Caco-2 (cell line): Measurements from ENCODE around the gene NEDD9. TPM values are rescaled to one million over a fixed set of nuclear protein-coding genes. Genes with fewer than 3 reads are reported as not detected.

Experiments used
- BruUV-seq: library from RNA; stranded (reverse); fragments of 400-500 nt; replicated peaks from 2 replicates; lab custom pipeline; 2021; lab: Mats Ljungman, UMichigan
- CTCF ChIA-PET: fragments of 300-600 bp; sonication (Branson Sonifier 250); formaldehyde crosslinking; loops from one replicate; lab custom pipeline; 2022; ENCODE audit warnings: antibody characterized with exemption; lab: Charles Lee
- POLR2A ChIA-PET: fragments of 300-600 bp; sonication (Branson Sonifier 250); formaldehyde crosslinking; loops from one replicate; lab custom pipeline; 2022; ENCODE audit warnings: antibody characterized with exemption; lab: Charles Lee
- DNase-seq, 2 experiments: peaks; one replicate each; pipeline versions ENCODE4 v3.0.0 to v3.0.0-alpha.2; 2020 to 2022
- H3K27me3 ChIP-seq: replicated peaks from 2 replicates; pipeline ENCODE4 v1.6.0; 2011; ENCODE audit warnings: low read length; ENCODE audit not compliant: control insufficient read depth, insufficient read depth
- H3K36me3 ChIP-seq: 2 replicates; pipeline ENCODE4 v1.5.1; 2011; ENCODE audit warnings: low read length; ENCODE audit not compliant: control insufficient read depth, insufficient read depth
- H3K4me1 ChIP-seq: fragments of 250-450 bp; sonication (Bioruptor Pico); 2 replicates; pipeline ENCODE4 v1.5.1; 2020; ENCODE audit warnings: mild to moderate bottlenecking
- H3K4me3 ChIP-seq: 2 replicates; pipeline ENCODE4 v1.5.1; 2011; ENCODE audit warnings: low read depth, mild to moderate bottlenecking, control low read depth, low read length
- H3K9me3 ChIP-seq: fragments of 250-450 bp; sonication (Bioruptor Pico); 2 replicates; pipeline ENCODE4 v1.5.1; 2020; ENCODE audit warnings: mild to moderate bottlenecking, moderate library complexity
- H3K27ac Mint-ChIP-seq: one replicate; pipeline ENCODE4 v1.8.0; 2022; ENCODE audit warnings: mixed read lengths; ENCODE audit not compliant: unreplicated experiment
- H3K27me3 Mint-ChIP-seq: one replicate; pipeline ENCODE4 v1.8.0; 2022; ENCODE audit warnings: mixed read lengths; ENCODE audit not compliant: insufficient read depth, unreplicated experiment
- H3K36me3 Mint-ChIP-seq: one replicate; pipeline ENCODE4 v1.8.0; 2022; ENCODE audit warnings: mild to moderate bottlenecking, mixed read lengths; ENCODE audit not compliant: insufficient read depth, unreplicated experiment
- H3K4me1 Mint-ChIP-seq: one replicate; pipeline ENCODE4 v1.8.0; 2022; ENCODE audit warnings: low read depth, mixed read lengths; ENCODE audit not compliant: unreplicated experiment
- H3K4me3 Mint-ChIP-seq: one replicate; pipeline ENCODE4 v1.8.0; 2022; ENCODE audit warnings: mild to moderate bottlenecking, moderate library complexity, mixed read lengths; ENCODE audit not compliant: unreplicated experiment
- H3K9me3 Mint-ChIP-seq: one replicate; pipeline ENCODE4 v1.8.0; 2022; ENCODE audit warnings: mixed read lengths; ENCODE audit not compliant: unreplicated experiment
- CTCF ChIP-seq, 2 experiments: fragments of 200-600 bp in 1 of 2; IDR thresholded peaks; 1 replicate in 1 of 2; 2 replicates in 1 of 2; pipeline versions ENCODE4 v1.5.1 to v1.8.0; 2011 to 2022; ENCODE audit warnings: antibody characterized with exemption in 1 of 2, control low read depth in 1 of 2, inconsistent platforms in 1 of 2, low read depth in 1 of 2, low read length in 1 of 2, mild to moderate bottlenecking in 1 of 2, moderate library complexity in 1 of 2; ENCODE audit not compliant: insufficient read depth in 1 of 2, severe bottlenecking in 1 of 2, unreplicated experiment in 1 of 2
- intact Hi-C: fragments of 100-400 bp; cut with micrococcal nuclease; formaldehyde crosslinking; loops from one replicate; pipeline ENCODE4 v1.10.0; 2022; ENCODE audit not compliant: unreplicated experiment
- total RNA-seq: library from RNA; stranded (reverse); gene quantifications from 2 replicates; pipeline ENCODE4 v1.2.3, GENCODE V29; 2022

The NEDD9 gene
- total RNA-seq, 1 experiment from 2014 or later: 36.2 TPM

GRCh38 chr6:11142296-11143027 lies 90.0 kb downstream of the NEDD9 start:
- H3K9me3 Mint-ChIP-seq: no peaks in the 10 kb centered on the region
- H3K4me1 Mint-ChIP-seq: peaks cover 25% of the 10 kb centered on the region
- Histone ChIP-seq H3K9me3 (no peaks in the 10 kb centered on the region), H3K4me3 (no peak overlapping the region), H3K36me3 (no peaks in the 10 kb centered on the region), H3K27me3 (no peaks in the 10 kb centered on the region), H3K4me1 (peaks cover 10% of the 10 kb centered on the region; the same call in 1 of the 2 replicates)
- H3K36me3 Mint-ChIP-seq: no peaks in the 10 kb centered on the region
- H3K27ac Mint-ChIP-seq: no peak overlapping the region
- intact Hi-C loops: loop anchor here (2.0 to 10.0 kb wide), 4 partner anchors 48 to 292 kb away; no protein-coding TSS in a partner anchor
- CTCF ChIA-PET: interaction anchor here (1.1 kb wide), 1 partner anchor 433 kb away, joined by 5 read pairs; no protein-coding TSS in a partner anchor
- POLR2A ChIA-PET: no interaction called here
- TF ChIP-seq CTCF (IDR thresholded peaks at IDR 0.05; ENCODE audit: insufficient read depth in 1 of 2, low read depth in 1 of 2, low read length in 1 of 2, severe bottlenecking in 1 of 2, unreplicated experiment in 1 of 2): no peak
- DNase-seq: no peak
- no TSS peak for BruUV-seq
- no peak overlapping the region for H3K4me3 Mint-ChIP-seq
- no peaks in the 10 kb centered on the region for H3K27me3 Mint-ChIP-seq

- no peak for TF ChIP-seq CTCF (IDR thresholded peaks at IDR 0.05; ENCODE audit: insufficient read depth in 1 of 2, low read depth in 1 of 2, low read length in 1 of 2, severe bottlenecking in 1 of 2, unreplicated experiment in 1 of 2)
- Mint-ChIP-seq H3K27ac (no peak overlapping the region), H3K27me3 (no peaks in the 10 kb centered on the region), H3K9me3 (no peaks in the 10 kb centered on the region), H3K4me1 (peaks cover 22% of the 10 kb centered on the region), H3K36me3 (no peaks in the 10 kb centered on the region), H3K4me3 (no peak overlapping the region)
- Histone ChIP-seq H3K27me3 (no peaks in the 10 kb centered on the region), H3K36me3 (no peaks in the 10 kb centered on the region), H3K9me3 (no peaks in the 10 kb centered on the region), H3K4me1 (peaks cover 10% of the 10 kb centered on the region; the same call in 1 of the 2 replicates), H3K4me3 (no peak overlapping the region)
- DNase-seq: no peak
- BruUV-seq: no TSS peak
- ChIA-PET CTCF (interaction anchor here (0.6 to 0.7 kb wide), 3 partner anchors 100 to 291 kb away, joined by 3 to 4 read pairs (median 4); no protein-coding TSS in a partner anchor), POLR2A (no interaction called here)
- intact Hi-C loops: loop anchor here (5.0 to 10.0 kb wide), 3 partner anchors 189 to 294 kb away; no protein-coding TSS in a partner anchor
Measured at GRCh38 chr6:11141295-11141694, 91.2 kb downstream of the NEDD9 start.

- ChIA-PET POLR2A (no interaction called here), CTCF (no interaction called here)
- H3K4me1 Mint-ChIP-seq: peaks cover 21% of the 10 kb centered on the region
- H3K4me1 ChIP-seq: peaks cover 10% of the 10 kb centered on the region; the same call in 1 of the 2 replicates
- intact Hi-C loops: loop anchor here (5.0 to 10.0 kb wide), 3 partner anchors 188 to 295 kb away; no protein-coding TSS in a partner anchor
- peaks cover 4% of the 10 kb centered on the region for H3K36me3 Mint-ChIP-seq
- H3K27me3 ChIP-seq: no peaks in the 10 kb centered on the region
- H3K4me3 Mint-ChIP-seq: no peak overlapping the region
- no peaks in the 10 kb centered on the region for H3K9me3 Mint-ChIP-seq
- DNase-seq: no peak
- no peaks in the 10 kb centered on the region for H3K9me3 ChIP-seq
- no peaks in the 10 kb centered on the region; the same call in 1 of the 2 replicates for H3K36me3 ChIP-seq
- no peaks in the 10 kb centered on the region for H3K27me3 Mint-ChIP-seq
- TF ChIP-seq CTCF (IDR thresholded peaks at IDR 0.05; ENCODE audit: insufficient read depth in 1 of 2, low read depth in 1 of 2, low read length in 1 of 2, severe bottlenecking in 1 of 2, unreplicated experiment in 1 of 2): no peak
- no TSS peak for BruUV-seq
- no peak overlapping the region for H3K4me3 ChIP-seq
- H3K27ac Mint-ChIP-seq: no peak overlapping the region
Measured at GRCh38 chr6:11140056-11140455, 92.4 kb downstream of the NEDD9 start.
